Mammary epithelial cell (primary cell): ENCODE measurements around the gene PLEKHM3.

Experiments
- EZH2 ChIP-seq: IDR thresholded peaks from 2 replicates; pipeline ENCODE4 v1.6.1; 2012; ENCODE audit warnings: low read length, inconsistent platforms, borderline replicate concordance
- TF ChIP-seq, protein P1 (sequence below), 2 donors: IDR thresholded peaks in 1 of 2; conservative IDR thresholded peaks in 1 of 2; 2 replicates each; pipeline ENCODE4 v1.5.1; 2011 to 2012; ENCODE audit warnings: inconsistent platforms in 2 of 2, low read length in 2 of 2, mild to moderate bottlenecking in 2 of 2, control low read depth in 1 of 2, low read depth in 1 of 2; ENCODE audit not compliant: insufficient read depth in 1 of 2; ENCODE audit errors: extremely low read depth in 1 of 2

DNA sequence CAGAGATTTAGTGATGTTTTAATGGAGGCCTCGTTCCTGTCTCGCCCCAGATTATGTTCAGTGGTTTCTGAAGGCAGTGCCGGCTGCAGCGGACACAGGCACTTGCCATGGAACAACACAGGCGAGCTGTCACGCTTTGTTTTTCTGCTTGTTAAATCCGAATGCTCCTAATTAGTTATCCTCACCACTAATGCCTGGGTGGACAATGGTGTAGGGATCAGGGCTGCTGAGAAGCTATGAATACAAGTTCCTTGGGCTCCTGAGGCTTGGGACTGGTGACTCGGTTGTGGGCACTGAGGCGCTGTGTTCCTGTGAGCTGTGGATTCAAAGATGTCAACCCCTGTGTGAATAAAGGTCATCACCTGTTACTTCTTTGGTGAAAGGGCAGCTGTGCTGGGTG lies 123.5 kb downstream of the PLEKHM3 start:
- TF ChIP-seq, protein P1, sequence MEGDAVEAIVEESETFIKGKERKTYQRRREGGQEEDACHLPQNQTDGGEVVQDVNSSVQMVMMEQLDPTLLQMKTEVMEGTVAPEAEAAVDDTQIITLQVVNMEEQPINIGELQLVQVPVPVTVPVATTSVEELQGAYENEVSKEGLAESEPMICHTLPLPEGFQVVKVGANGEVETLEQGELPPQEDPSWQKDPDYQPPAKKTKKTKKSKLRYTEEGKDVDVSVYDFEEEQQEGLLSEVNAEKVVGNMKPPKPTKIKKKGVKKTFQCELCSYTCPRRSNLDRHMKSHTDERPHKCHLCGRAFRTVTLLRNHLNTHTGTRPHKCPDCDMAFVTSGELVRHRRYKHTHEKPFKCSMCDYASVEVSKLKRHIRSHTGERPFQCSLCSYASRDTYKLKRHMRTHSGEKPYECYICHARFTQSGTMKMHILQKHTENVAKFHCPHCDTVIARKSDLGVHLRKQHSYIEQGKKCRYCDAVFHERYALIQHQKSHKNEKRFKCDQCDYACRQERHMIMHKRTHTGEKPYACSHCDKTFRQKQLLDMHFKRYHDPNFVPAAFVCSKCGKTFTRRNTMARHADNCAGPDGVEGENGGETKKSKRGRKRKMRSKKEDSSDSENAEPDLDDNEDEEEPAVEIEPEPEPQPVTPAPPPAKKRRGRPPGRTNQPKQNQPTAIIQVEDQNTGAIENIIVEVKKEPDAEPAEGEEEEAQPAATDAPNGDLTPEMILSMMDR (conservative IDR thresholded peaks at IDR 0.05 in 1 of 2, IDR thresholded peaks at IDR 0.05 in 1 of 2; ENCODE audit: extremely low read depth in 1 of 2, insufficient read depth in 1 of 2, low read depth in 1 of 2, low read length in 2 of 2) = no peak
- no peak for TF ChIP-seq EZH2
